Spleen (tissue), 11 donors: ENCODE measurements around the gene CTBS. TPM values are rescaled to one million over a fixed set of nuclear protein-coding genes. Genes with fewer than 3 reads are reported as not detected.

Source experiments
- DNase-seq: peaks from one replicate; pipeline ENCODE4 v3.0.0-alpha.2; 2020
- H3K27ac ChIP-seq, 8 donors: fragments of 200-600 bp; sonication (generic) in 7 of 8; 1 replicate in 4 of 8; 2 replicates in 4 of 8; pipeline versions ENCODE4 v1.5.0 to v1.8.0; 2016 to 2021; ENCODE audit warnings: inconsistent platforms in 4 of 8, mild to moderate bottlenecking in 4 of 8, moderate library complexity in 1 of 8
- H3K27me3 ChIP-seq, 7 donors: fragments of 200-600 bp; sonication (generic) in 6 of 7; replicated peaks in 1 of 7; 1 replicate in 4 of 7; 2 replicates in 3 of 7; pipeline versions ENCODE4 v1.5.0 to v1.8.0; 2016 to 2021; ENCODE audit warnings: inconsistent platforms in 3 of 7, mild to moderate bottlenecking in 1 of 7
- H3K36me3 ChIP-seq, 6 donors: fragments of 200-600 bp; sonication (generic) in 5 of 6; 1 replicate in 4 of 6; 2 replicates in 2 of 6; pipeline versions ENCODE4 v1.5.0 to v1.8.0; 2016 to 2021; ENCODE audit warnings: inconsistent platforms in 2 of 6
- H3K4me1 ChIP-seq, 6 donors: fragments of 200-600 bp; sonication (generic) in 5 of 6; 1 replicate in 3 of 6; 2 replicates in 3 of 6; pipeline versions ENCODE4 v1.5.0 to v1.8.0; 2016 to 2021; ENCODE audit warnings: inconsistent platforms in 3 of 6
- H3K4me3 ChIP-seq, 8 donors: fragments of 200-600 bp; sonication (generic) in 7 of 8; 1 replicate in 4 of 8; 2 replicates in 4 of 8; pipeline versions ENCODE4 v1.5.0 to v1.8.0; 2016 to 2021; ENCODE audit warnings: inconsistent platforms in 4 of 8, mild to moderate bottlenecking in 4 of 8, moderate library complexity in 2 of 8
- H3K9me3 ChIP-seq, 8 donors: fragments of 200-600 bp; sonication (generic) in 7 of 8; 1 replicate in 4 of 8; 2 replicates in 4 of 8; pipeline versions ENCODE4 v1.5.0 to v1.8.0; 2016 to 2021; ENCODE audit warnings: inconsistent platforms in 4 of 8
- POLR2A ChIP-seq, 3 donors: fragments of 450-650 bp; IDR thresholded peaks; one replicate each; pipeline ENCODE4 v1.5.1; 2017; ENCODE audit warnings: antibody characterized with exemption in 3 of 3, mild to moderate bottlenecking in 1 of 3
- POLR2AphosphoS5 ChIP-seq, 3 donors: sonication (generic); formaldehyde crosslinking; IDR thresholded peaks; one replicate each; pipeline ENCODE4 v1.5.1; 2017; ENCODE audit warnings: antibody characterized with exemption in 3 of 3
- WGBS, 5 donors: extraction: QIAGEN DNeasy Blood & Tissue Kit in 3 of 5; methylation state at CpG; one replicate each; pipeline versions ENCODE4 v1.1.5 to v1.1.7; 2013 to 2018; 5-methylcytosine and 5-hydroxymethylcytosine counted together
- intact Hi-C: fragments of 100-400 bp; cut with DNase I; formaldehyde crosslinking; loops from one replicate; pipeline ENCODE4 v1.15.0; 2023; ENCODE audit warnings: low total_unique reads
- polyA plus RNA-seq, 3 donors: library from polyadenylated mRNA; stranded (reverse); fragments of 200-250 nt; gene quantifications; one replicate each; pipeline ENCODE4 v1.2.1, GENCODE V29; 2013
- total RNA-seq, 7 donors: library from RNA; depleted of rRNA in 3 of 7; stranded (reverse); fragments of >200 nt in 3 of 7; fragmentation: NEBNext Ultra II Directional in 4 of 7; extraction: Animal tissue kit (Norgen Biotek cat#: 25700) in 4 of 7; gene quantifications; one replicate each; pipeline versions ENCODE4 v1.1.0 to v1.2.1, GENCODE V29; 2016 to 2021
- TF ChIP-seq, protein P1 (sequence below), 11 experiments: fragments of 200-600 bp in 7 of 11; fragments of 450-650 bp in 4 of 11; sonication (generic) in 4 of 11; IDR thresholded peaks in 8 of 11; conservative IDR thresholded peaks in 3 of 11; 1 replicate in 7 of 11; 2 replicates in 4 of 11; pipeline versions ENCODE4 v1.4.0 to v1.8.0; 2016 to 2021; ENCODE audit warnings: antibody characterized with exemption in 11 of 11, inconsistent platforms in 4 of 11, mild to moderate bottlenecking in 1 of 11
- donor health status: healthy with polysubstance abuse.
- donor health status: DM: no; HTN: no; CAD: no; lungs with moderate emphysema.
- donor health status: DM: no; HTN: no; CAD: no.
- donor health status: Bipolar disorder and iron deficiency.
- donor health status: healthy.
- donor health status: DM: no; HTN: no; CAD: no.
- donor health status: DM: yes; HTN: yes; CAD: no.

The CTBS gene
- total and polyA plus RNA-seq, 10 donors, result 7.0 to 43.3 (median 34.8) TPM

DNA sequence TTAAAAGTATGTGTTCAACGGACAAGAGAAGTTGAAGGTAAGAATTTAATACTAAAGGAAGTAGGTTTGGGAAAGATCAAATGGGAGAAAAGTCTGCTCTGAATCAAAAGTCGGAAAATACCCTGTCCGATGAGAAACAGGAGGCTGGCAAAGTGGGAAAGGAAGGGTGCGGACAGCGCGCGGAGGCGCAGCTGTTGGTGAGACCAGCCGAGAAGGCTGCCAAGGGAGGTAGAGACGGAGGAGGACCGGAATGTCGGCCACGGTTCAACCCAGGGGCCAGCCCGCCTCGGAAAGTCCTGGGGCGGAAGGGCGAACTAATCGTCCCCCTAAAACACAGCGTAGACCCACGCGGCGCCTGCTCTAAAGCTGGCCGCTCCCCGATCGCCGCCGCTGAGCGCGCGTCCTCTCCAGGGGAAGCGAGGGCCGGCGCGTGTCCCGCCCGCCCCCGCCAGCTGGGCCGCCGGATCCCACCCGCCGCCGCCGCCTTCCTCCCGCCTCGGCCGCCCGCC, 68.7 kb downstream of the CTBS start:
- H3K4me1 ChIP-seq, result peaks cover 35 to 62% (median 53%) of the 10 kb centered on the region in 6 donors
- TF ChIP-seq, protein P1, sequence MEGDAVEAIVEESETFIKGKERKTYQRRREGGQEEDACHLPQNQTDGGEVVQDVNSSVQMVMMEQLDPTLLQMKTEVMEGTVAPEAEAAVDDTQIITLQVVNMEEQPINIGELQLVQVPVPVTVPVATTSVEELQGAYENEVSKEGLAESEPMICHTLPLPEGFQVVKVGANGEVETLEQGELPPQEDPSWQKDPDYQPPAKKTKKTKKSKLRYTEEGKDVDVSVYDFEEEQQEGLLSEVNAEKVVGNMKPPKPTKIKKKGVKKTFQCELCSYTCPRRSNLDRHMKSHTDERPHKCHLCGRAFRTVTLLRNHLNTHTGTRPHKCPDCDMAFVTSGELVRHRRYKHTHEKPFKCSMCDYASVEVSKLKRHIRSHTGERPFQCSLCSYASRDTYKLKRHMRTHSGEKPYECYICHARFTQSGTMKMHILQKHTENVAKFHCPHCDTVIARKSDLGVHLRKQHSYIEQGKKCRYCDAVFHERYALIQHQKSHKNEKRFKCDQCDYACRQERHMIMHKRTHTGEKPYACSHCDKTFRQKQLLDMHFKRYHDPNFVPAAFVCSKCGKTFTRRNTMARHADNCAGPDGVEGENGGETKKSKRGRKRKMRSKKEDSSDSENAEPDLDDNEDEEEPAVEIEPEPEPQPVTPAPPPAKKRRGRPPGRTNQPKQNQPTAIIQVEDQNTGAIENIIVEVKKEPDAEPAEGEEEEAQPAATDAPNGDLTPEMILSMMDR (IDR thresholded peaks at IDR 0.05 in 8 of 11, conservative IDR thresholded peaks at IDR 0.05 in 3 of 11), result peak in 1 of 11 experiments; percentile 11
- TF ChIP-seq POLR2AphosphoS5 (IDR thresholded peaks at IDR 0.05) (no peak), POLR2A (IDR thresholded peaks at IDR 0.05) (no peak)
- peak overlapping the region; percentile 78 to 88 (median 82) for H3K4me3 ChIP-seq
- H3K9me3 ChIP-seq, result peaks cover 0 to 12% (median 10%) of the 10 kb centered on the region in 8 donors
- peak overlapping the region; percentile 95 to 99 (median 98) for H3K27ac ChIP-seq
- peaks cover 0 to 24% (median 4%) of the 10 kb centered on the region in 6 donors for H3K36me3 ChIP-seq
- intact Hi-C loops, result no loop called here
- no peak for DNase-seq
- H3K27me3 ChIP-seq, result no peaks in the 10 kb centered on the region
- 0 to 1% (median 0%) methylated on average over 16 to 47 of the region's 47 CpGs for WGBS, 5 donors

DNA sequence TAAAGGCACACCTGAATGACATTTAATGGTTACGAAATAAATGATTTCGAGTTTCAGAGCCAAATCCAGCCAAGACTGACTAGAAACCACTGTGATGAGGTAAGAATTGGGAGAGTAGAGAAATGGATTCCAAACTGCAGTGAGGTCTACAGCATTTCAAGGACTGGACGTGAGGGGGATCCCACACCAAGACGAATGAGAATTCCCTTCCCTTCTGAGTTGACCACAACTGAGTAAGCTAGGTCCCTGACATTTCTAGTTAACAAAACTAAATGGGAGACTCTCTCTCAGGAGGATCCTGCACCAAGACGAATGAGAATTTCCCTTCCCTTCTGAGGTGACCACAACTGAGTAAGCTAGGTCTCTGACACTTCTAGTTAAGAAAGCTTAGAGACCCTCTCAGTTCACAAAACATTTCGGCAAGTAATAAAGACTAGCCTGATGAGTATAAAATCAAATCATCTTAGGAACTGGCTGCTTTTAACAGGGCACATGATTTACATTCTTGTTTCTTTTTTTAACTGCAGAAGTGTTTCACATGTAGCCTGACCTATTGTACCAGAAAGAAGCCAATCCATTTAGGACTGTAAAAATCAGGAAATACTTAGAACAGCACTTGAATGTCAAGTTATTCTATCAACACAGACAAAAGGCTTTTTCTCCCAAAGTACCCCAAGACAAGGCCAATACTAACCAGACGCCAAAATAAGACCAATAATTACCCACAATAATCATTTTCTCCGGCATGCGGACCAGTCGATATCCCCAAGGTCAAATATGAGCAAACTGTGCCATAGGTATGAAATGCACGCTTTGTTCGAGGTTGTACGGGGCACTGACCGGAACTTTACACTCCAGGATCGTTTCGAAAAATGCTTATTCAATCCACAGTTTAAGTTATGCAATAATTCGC, 69.4 kb downstream of the CTBS start:
- peaks cover 0 to 31% (median 9%) of the 10 kb centered on the region in 6 donors for H3K36me3 ChIP-seq
- intact Hi-C loops, result no loop called here
- H3K27ac ChIP-seq, result peak overlapping the region; percentile 95 to 99 (median 98)
- H3K4me3 ChIP-seq, result peak overlapping the region; percentile 78 to 88 (median 82)
- TF ChIP-seq POLR2AphosphoS5 (IDR thresholded peaks at IDR 0.05) (no peak), POLR2A (IDR thresholded peaks at IDR 0.05) (no peak)
- TF ChIP-seq, protein P1 (IDR thresholded peaks at IDR 0.05 in 8 of 11, conservative IDR thresholded peaks at IDR 0.05 in 3 of 11), result no peak
- 5 to 9% (median 7%) methylated on average over 17 of the region's 17 CpGs for WGBS, 5 donors
- H3K9me3 ChIP-seq, result peaks cover 0 to 12% (median 9%) of the 10 kb centered on the region in 8 donors
- H3K27me3 ChIP-seq, result no peaks in the 10 kb centered on the region
- peaks cover 35 to 69% (median 61%) of the 10 kb centered on the region in 6 donors for H3K4me1 ChIP-seq
- no peak for DNase-seq

DNA sequence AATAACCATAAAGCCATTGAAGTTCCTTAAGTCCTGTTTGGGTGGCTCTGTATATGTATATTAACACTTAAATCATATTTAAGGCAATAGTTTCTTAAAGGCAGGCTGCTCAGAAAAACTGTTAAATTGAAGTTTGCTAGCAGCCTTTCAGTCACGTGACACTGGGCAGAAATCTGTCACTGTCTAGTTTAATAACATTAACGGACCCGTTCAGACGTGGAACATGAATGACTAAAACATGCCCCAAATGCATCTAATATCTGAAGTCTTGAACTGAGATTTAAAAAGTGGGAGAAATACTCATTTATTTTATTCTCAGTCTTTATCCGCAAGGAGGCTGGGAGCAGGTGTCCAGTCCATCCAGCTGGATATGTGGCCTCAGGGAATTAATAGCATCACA, 71.3 kb downstream of the CTBS start:
- Histone ChIP-seq H3K4me1 (peaks cover 35 to 85% (median 67%) of the 10 kb centered on the region in 6 donors), H3K36me3 (peaks cover 0 to 44% (median 25%) of the 10 kb centered on the region in 6 donors), H3K9me3 (no peaks in the 10 kb centered on the region), H3K27ac (peak overlapping the region in 1 of 8 donors; percentile 96), H3K27me3 (no peaks in the 10 kb centered on the region), H3K4me3 (peak overlapping the region in 1 of 8 donors; percentile 79)
- TF ChIP-seq, protein P1 (IDR thresholded peaks at IDR 0.05 in 8 of 11, conservative IDR thresholded peaks at IDR 0.05 in 3 of 11), result no peak
- TF ChIP-seq POLR2A (IDR thresholded peaks at IDR 0.05), result no peak
- no peak for TF ChIP-seq POLR2AphosphoS5 (IDR thresholded peaks at IDR 0.05)
- 62 to 84% (median 72%) methylated on average over 5 of the region's 5 CpGs for WGBS, 5 donors
- no peak for DNase-seq
- intact Hi-C loops, result no loop called here

Other genes with a start within 250 kb of the CTBS start
- 1 to 10 TPM in 1 of 7 donors, under 1 TPM in 4, not detected in 2; 0.32 to 1.7 (median 0.57) TPM for gene DNASE2B, start 176.0 kb downstream of the CTBS start, total RNA-seq
- 1 to 10 TPM in 1 of 3 donors, under 1 TPM in 2; 0.13 to 4.6 (median 0.36) TPM for gene DNASE2B, start 176.0 kb downstream of the CTBS start, polyA plus RNA-seq
- 10 to 100 TPM; 22.4 to 54.8 (median 26.5) TPM for gene RPF1, start 95.2 kb downstream of the CTBS start, total RNA-seq
- gene RPF1, start 95.2 kb downstream of the CTBS start, polyA plus RNA-seq, result 10 to 100 TPM; 28.7 to 38.1 (median 29.8) TPM
- gene SPATA1, start 68.1 kb downstream of the CTBS start, total RNA-seq, result 1 to 10 TPM; 1.4 to 3.0 (median 1.9) TPM
- 1 to 10 TPM in 1 of 3 donors, under 1 TPM in 2; 0.67 to 1.0 (median 0.83) TPM for gene SPATA1, start 68.1 kb downstream of the CTBS start, polyA plus RNA-seq
- gene GNG5, start 67.9 kb downstream of the CTBS start, total RNA-seq, result 100 to 1,000 TPM in 2 of 7 donors, 10 to 100 TPM in 5; 56.5 to 121 (median 81.7) TPM
- 100 to 1,000 TPM in 2 of 3 donors, 10 to 100 TPM in 1; 98.2 to 162 (median 146) TPM for gene GNG5, start 67.9 kb downstream of the CTBS start, polyA plus RNA-seq
- 10 to 100 TPM in 3 of 7 donors, 1 to 10 TPM in 4; 8.0 to 14.2 (median 9.5) TPM for gene SSX2IP, start 116.0 kb upstream of the CTBS start, total RNA-seq
- 1 to 10 TPM; 2.8 to 4.1 (median 3.8) TPM for gene SSX2IP, start 116.0 kb upstream of the CTBS start, polyA plus RNA-seq